GM10248 (cell line): ENCODE data around the gene AFG1L.

ENCODE experiments used
- CTCF ChIA-PET: fragments of 300-600 bp; sonication (Branson Sonifier 250); formaldehyde crosslinking; extraction: SDS; loops from one replicate; lab custom pipeline; 2021; ENCODE audit warnings: antibody characterized with exemption; lab: Yijun Ruan, JAX
- POLR2A ChIA-PET: fragments of 350-650 bp; sonication (Branson Sonifier 250); formaldehyde crosslinking; extraction: SDS; loops from one replicate; lab custom pipeline; 2020; ENCODE audit warnings: antibody characterized with exemption; lab: Yijun Ruan, JAX
- DNase-seq: peaks from one replicate; pipeline ENCODE4 v3.0.0; 2012; ENCODE audit errors: extremely low spot score
- TF ChIP-seq, protein P1 (sequence below): IDR thresholded peaks from 2 replicates; pipeline ENCODE4 v1.5.1; 2012; ENCODE audit warnings: mild to moderate bottlenecking, low read depth; ENCODE audit errors: extremely low read depth, missing control alignments, control extremely low read depth

The AFG1L gene

DNA sequence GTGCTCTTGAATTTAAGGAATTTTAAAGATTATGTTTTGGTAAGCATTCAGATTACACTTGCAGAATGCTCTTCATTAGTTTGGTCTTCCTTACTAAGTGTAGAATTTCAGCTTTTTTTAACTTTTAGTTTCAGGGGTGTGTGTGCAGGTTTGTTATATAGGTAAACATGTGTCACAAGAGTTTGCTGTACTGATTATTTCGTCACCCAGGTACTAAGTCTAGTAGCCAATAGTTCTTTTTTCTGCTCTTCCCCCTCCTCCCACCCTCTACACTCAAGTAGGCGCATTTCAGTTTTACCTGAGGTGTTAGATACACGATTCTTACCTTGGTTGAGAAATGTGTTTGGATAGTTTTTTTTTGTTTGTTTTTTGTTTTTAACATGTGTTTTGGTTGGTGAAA lies 68.3 kb downstream of the AFG1L start:
- TF ChIP-seq, protein P1, sequence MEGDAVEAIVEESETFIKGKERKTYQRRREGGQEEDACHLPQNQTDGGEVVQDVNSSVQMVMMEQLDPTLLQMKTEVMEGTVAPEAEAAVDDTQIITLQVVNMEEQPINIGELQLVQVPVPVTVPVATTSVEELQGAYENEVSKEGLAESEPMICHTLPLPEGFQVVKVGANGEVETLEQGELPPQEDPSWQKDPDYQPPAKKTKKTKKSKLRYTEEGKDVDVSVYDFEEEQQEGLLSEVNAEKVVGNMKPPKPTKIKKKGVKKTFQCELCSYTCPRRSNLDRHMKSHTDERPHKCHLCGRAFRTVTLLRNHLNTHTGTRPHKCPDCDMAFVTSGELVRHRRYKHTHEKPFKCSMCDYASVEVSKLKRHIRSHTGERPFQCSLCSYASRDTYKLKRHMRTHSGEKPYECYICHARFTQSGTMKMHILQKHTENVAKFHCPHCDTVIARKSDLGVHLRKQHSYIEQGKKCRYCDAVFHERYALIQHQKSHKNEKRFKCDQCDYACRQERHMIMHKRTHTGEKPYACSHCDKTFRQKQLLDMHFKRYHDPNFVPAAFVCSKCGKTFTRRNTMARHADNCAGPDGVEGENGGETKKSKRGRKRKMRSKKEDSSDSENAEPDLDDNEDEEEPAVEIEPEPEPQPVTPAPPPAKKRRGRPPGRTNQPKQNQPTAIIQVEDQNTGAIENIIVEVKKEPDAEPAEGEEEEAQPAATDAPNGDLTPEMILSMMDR, result no peak
- ChIA-PET POLR2A (no interaction called here), CTCF (interaction anchor here (0.8 kb wide), 1 partner anchor 15 kb away, joined by 3 read pairs; no protein-coding TSS in a partner anchor)
- DNase-seq, result no peak

DNA sequence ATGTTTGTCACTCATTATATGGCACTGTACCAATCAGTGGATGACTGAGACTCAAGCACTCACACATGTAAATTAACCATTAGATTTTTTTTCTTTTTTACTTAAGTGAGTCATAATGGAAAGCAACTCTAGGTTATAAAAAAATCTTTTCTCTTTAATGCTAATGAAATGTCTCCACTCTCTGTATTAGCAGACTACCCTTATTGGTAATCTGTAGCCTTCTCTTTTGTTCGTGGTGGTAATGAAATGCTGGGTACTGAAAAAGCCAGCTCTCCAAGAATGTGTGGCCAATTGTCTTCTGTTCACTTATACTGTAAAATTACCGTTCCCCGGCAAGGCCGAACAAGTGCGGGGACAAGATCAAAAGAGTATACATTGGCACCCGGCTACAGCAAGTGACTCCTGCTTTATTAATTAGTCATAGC lies 69.0 kb downstream of the AFG1L start:
- CTCF ChIA-PET, result interaction anchor here (0.8 kb wide), 1 partner anchor 14 kb away, joined by 3 read pairs; no protein-coding TSS in a partner anchor
- TF ChIP-seq, protein P1, result no peak
- POLR2A ChIA-PET, result no interaction called here
- DNase-seq, result no peak

DNA sequence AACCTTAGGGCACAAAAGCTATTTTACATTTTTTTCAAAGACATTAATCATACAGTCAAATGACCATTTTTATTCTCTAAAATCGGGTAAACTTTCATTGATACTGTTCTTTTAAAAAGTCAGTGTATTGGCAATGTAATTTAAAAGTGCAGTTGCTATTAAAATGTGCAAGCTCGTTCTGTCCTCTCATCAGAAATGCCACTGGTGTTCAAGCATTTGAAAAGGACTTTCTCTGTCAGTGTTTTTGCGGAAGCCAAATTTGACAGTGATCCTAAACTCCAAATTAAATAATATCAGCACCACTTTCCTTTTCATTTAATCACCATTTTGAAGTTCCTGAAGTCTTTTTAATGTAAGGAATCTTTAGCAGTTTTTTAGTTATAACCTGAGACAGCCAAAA lies 69.6 kb downstream of the AFG1L start:
- TF ChIP-seq, protein P1, result no peak
- POLR2A ChIA-PET, result no interaction called here
- no peak for DNase-seq
- CTCF ChIA-PET, result interaction anchor here (0.5 kb wide), 1 partner anchor 144 kb away, joined by 3 read pairs; no protein-coding TSS in a partner anchor

DNA sequence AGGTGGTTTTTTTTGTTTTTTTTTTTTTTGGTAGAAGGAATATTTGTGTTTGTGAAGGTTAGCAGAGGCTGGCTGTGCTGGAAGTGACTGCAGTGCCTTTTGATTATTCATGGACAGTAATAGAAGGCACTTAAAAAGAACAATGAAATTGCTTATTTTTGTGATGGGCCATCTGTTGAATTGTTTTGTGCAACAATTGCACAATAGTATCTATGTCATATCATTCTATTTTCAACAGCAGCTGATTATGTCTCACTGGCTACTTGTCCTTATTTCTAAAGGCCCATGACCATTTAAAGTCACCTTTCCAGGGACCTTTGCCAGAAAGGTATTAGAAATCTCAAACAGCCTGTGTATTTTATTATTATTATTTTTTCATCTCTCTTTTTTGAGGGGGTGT lies 70.6 kb downstream of the AFG1L start:
- ChIA-PET CTCF (no interaction called here), POLR2A (no interaction called here)
- TF ChIP-seq, protein P1, result no peak
- no peak for DNase-seq

DNA sequence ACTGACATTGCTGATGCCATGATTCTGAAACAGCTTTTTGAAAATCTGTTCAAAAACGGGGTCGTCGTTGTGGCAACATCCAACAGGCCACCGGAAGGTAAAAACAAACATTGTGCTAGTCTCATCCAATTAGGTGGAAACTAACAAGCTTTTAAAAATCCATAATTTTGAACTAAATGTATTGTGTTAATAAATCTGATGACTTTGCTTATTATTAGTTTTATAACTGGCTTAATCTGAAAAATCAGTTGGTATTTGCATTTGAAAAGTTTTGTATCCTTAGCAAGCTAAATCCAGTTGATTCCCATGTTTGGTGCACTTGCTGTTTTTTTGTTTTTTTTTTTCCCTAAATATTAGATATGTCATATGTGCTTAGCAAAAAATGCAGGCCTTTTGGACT lies 71.4 kb downstream of the AFG1L start:
- ChIA-PET CTCF (interaction anchor here (0.7 to 1.0 kb wide), 2 partner anchors 21 to 35 kb away, joined by 3 to 4 read pairs; no protein-coding TSS in a partner anchor), POLR2A (no interaction called here)
- no peak for DNase-seq
- TF ChIP-seq, protein P1, result no peak

DNA sequence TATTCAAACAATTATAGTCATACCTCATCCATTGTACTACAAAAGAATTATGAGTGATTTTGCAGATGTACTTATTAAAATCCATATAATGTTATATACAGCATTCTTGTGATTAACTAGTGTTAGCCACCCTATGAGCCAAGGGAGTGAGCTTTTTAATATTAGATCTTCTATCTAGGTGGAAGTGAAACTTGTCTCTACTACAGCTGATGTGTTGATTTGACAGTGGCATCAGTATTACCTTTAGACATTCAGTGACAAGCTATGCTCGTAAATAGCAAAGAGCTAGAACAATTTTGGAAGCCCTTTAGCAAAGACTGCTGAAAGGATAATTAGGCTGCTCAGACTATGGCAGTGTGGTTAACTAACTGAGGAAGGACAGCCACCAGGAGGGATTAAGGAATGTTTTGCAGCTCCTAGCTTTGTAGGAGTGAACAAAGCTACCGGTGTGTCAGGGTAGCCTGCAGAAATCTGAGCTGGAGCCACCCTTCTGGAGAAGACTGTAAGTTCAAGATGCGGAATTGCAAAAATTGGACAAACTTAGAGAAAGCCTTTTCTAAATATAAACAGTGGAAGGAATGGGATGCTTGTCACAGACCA lies 73.7 kb downstream of the AFG1L start:
- TF ChIP-seq, protein P1, result no peak
- DNase-seq, result no peak
- POLR2A ChIA-PET, result no interaction called here
- CTCF ChIA-PET, result interaction anchor here (1.1 to 1.7 kb wide), 2 partner anchors 9 to 13 kb away, joined by 5 to 6 read pairs; no protein-coding TSS in a partner anchor
